ENCODE measurements around the gene RANBP6. TPM values are rescaled to one million over a fixed set of nuclear protein-coding genes. Genes with fewer than 3 reads are reported as not detected.

RANBP6 gene
- total RNA-seq, 1 experiment from 2014 or later, result 20.1 TPM

DNA sequence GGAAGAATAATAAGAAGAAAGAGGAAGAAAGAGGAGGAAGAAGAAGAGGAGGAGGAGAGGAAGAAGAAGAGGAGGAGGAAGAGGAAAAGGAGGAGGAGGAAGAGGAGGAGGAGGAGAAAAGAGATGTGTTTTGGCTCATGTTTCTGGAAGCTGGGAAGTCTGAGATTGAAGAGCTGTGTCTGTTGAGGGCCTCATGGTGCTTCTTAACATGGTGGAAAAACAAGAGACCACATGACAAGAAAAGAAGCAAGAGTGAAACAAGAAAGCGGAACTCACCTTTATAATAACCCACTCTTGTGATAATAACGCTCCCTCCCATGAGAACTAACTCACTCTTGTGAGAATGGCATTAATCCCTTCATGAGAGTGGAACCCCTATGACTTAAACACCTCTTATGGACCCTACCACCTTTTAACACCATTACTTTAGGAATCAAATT lies 36.1 kb upstream of the RANBP6 start:
- POLR2A ChIA-PET (ENCODE audit: low non-redundant PET), result interaction anchor here (0.6 kb wide), 1 partner anchor 17 kb away, joined by 5 read pairs; no protein-coding TSS in a partner anchor
- CTCF ChIA-PET, result no interaction called here
- no peak overlapping the region for H3K4me3 ChIP-seq (ENCODE audit: low read depth, low read length, poor library complexity, severe bottlenecking)
- TF ChIP-seq, protein P1, sequence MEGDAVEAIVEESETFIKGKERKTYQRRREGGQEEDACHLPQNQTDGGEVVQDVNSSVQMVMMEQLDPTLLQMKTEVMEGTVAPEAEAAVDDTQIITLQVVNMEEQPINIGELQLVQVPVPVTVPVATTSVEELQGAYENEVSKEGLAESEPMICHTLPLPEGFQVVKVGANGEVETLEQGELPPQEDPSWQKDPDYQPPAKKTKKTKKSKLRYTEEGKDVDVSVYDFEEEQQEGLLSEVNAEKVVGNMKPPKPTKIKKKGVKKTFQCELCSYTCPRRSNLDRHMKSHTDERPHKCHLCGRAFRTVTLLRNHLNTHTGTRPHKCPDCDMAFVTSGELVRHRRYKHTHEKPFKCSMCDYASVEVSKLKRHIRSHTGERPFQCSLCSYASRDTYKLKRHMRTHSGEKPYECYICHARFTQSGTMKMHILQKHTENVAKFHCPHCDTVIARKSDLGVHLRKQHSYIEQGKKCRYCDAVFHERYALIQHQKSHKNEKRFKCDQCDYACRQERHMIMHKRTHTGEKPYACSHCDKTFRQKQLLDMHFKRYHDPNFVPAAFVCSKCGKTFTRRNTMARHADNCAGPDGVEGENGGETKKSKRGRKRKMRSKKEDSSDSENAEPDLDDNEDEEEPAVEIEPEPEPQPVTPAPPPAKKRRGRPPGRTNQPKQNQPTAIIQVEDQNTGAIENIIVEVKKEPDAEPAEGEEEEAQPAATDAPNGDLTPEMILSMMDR (conservative IDR thresholded peaks at IDR 0.05; ENCODE audit: low read depth, low read length), result no peak
- no peak for TF ChIP-seq EZH2 (IDR thresholded peaks at IDR 0.05; ENCODE audit: borderline replicate concordance, low read depth, low read length, poor library complexity, severe bottlenecking)
- no TSS peak for BruUV-seq (replicated peaks)
- no peaks in the 10 kb centered on the region for H3K9me3 ChIP-seq (ENCODE audit: low read depth, low read length, poor library complexity, severe bottlenecking)
- no peaks in the 10 kb centered on the region for H3K27me3 ChIP-seq (replicated peaks; ENCODE audit: insufficient read depth, low read depth, low read length, poor library complexity)
- H3K4me1 ChIP-seq (ENCODE audit: insufficient read depth, low read length, poor library complexity, severe bottlenecking), result peaks cover 12% of the 10 kb centered on the region
- H3K36me3 ChIP-seq (ENCODE audit: insufficient read depth, low read length, poor library complexity, severe bottlenecking), result no peaks in the 10 kb centered on the region
- no peak for DNase-seq (ENCODE audit: low spot score)
- no peak overlapping the region for H3K27ac ChIP-seq (ENCODE audit: low read depth, low read length, poor library complexity, severe bottlenecking)
- intact Hi-C loops (cut with micrococcal nuclease; ENCODE audit: unreplicated experiment), result loop anchor here (5.0 kb wide), 1 partner anchor 521 kb away; no protein-coding TSS in a partner anchor

DNA sequence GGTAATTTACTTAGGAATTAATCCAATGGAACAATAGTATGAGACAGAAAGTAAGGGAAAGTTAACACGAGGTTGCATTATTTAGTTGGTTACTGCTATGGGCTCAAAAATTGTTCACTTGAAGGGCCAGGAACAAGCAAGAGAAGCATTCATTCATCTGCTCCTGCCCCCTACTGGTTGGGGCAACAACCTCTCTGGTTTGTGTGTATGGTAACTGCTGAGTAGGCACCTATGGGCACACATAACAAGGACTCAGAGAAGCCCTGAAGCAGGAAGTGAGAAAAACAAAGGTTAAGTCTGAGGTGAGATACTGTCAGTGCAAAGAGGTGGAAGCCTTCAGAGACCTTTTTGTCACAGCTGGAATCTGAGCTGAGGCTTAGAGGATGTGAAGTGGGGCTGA lies 34.4 kb upstream of the RANBP6 start:
- ChIA-PET POLR2A (ENCODE audit: low non-redundant PET) (no interaction called here), CTCF (interaction anchor here (0.6 kb wide), 2 partner anchors 43 to 521 kb away, joined by 3 to 6 read pairs; no protein-coding TSS in a partner anchor)
- no peak overlapping the region for H3K27ac ChIP-seq (ENCODE audit: low read depth, low read length, poor library complexity, severe bottlenecking)
- DNase-seq (ENCODE audit: low spot score), result peak; percentile 10
- no TSS peak for BruUV-seq (replicated peaks)
- no peak overlapping the region for H3K4me3 ChIP-seq (ENCODE audit: low read depth, low read length, poor library complexity, severe bottlenecking)
- H3K4me1 ChIP-seq (ENCODE audit: insufficient read depth, low read length, poor library complexity, severe bottlenecking), result peaks cover 12% of the 10 kb centered on the region
- no peaks in the 10 kb centered on the region for H3K9me3 ChIP-seq (ENCODE audit: low read depth, low read length, poor library complexity, severe bottlenecking)
- H3K27me3 ChIP-seq (replicated peaks; ENCODE audit: insufficient read depth, low read depth, low read length, poor library complexity), result no peaks in the 10 kb centered on the region
- no peaks in the 10 kb centered on the region for H3K36me3 ChIP-seq (ENCODE audit: insufficient read depth, low read length, poor library complexity, severe bottlenecking)
- intact Hi-C loops (cut with micrococcal nuclease; ENCODE audit: unreplicated experiment), result loop anchor here (5.0 kb wide), 1 partner anchor 523 kb away; no protein-coding TSS in a partner anchor
- TF ChIP-seq, protein P1 (conservative IDR thresholded peaks at IDR 0.05; ENCODE audit: low read depth, low read length), result peak; percentile 51
- TF ChIP-seq EZH2 (IDR thresholded peaks at IDR 0.05; ENCODE audit: borderline replicate concordance, low read depth, low read length, poor library complexity, severe bottlenecking), result no peak

DNA sequence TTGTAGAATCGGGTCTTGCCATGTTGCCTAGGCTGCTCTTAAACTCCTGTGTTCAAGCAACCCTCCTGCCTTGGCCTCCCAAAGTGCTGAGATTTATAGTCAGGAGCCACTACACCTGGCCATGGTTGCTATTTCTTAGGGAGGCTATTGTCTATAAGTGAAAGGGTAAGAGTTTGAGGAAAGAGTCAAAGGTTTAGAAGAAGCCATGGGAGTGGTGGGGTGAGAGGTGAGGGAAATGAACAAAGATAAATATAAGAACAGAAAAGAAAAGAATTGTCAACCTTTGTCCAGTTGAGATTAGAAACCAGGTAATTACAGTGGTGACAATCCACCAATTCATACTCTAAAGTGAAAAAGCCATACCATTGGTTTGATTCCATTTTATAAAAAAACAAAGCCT lies 32.6 kb upstream of the RANBP6 start:
- Histone ChIP-seq H3K36me3 (ENCODE audit: insufficient read depth, low read length, poor library complexity, severe bottlenecking) (no peaks in the 10 kb centered on the region), H3K4me3 (ENCODE audit: low read depth, low read length, poor library complexity, severe bottlenecking) (no peak overlapping the region), H3K27me3 (replicated peaks; ENCODE audit: insufficient read depth, low read depth, low read length, poor library complexity) (no peaks in the 10 kb centered on the region), H3K4me1 (ENCODE audit: insufficient read depth, low read length, poor library complexity, severe bottlenecking) (peaks cover 5% of the 10 kb centered on the region), H3K27ac (ENCODE audit: low read depth, low read length, poor library complexity, severe bottlenecking) (no peak overlapping the region), H3K9me3 (ENCODE audit: low read depth, low read length, poor library complexity, severe bottlenecking) (no peaks in the 10 kb centered on the region)
- CTCF ChIA-PET, result no interaction called here
- intact Hi-C loops (cut with micrococcal nuclease; ENCODE audit: unreplicated experiment), result no loop called here
- TF ChIP-seq, protein P1 (conservative IDR thresholded peaks at IDR 0.05; ENCODE audit: low read depth, low read length), result no peak
- no peak for TF ChIP-seq EZH2 (IDR thresholded peaks at IDR 0.05; ENCODE audit: borderline replicate concordance, low read depth, low read length, poor library complexity, severe bottlenecking)
- DNase-seq (ENCODE audit: low spot score), result no peak
- no TSS peak for BruUV-seq (replicated peaks)
- POLR2A ChIA-PET (ENCODE audit: low non-redundant PET), result no interaction called here
